Left kidney (tissue), 2 donors: ENCODE measurements around the gene ZKSCAN8. TPM values are rescaled to one million over a fixed set of nuclear protein-coding genes. Genes with fewer than 3 reads are reported as not detected.

Source experiments
- DNase-seq: peaks from one replicate; pipeline ENCODE4 v3.0.0-alpha.2; 2013
- polyA plus RNA-seq: library from polyadenylated mRNA; unstranded; fragments of 120-200 nt; gene quantifications from one replicate; pipeline ENCODE4 v1.2.1, GENCODE V29; 2013; ENCODE audit not compliant: insufficient read length

Gene ZKSCAN8
- polyA plus RNA-seq, 1 donor = 53.5 TPM

DNA sequence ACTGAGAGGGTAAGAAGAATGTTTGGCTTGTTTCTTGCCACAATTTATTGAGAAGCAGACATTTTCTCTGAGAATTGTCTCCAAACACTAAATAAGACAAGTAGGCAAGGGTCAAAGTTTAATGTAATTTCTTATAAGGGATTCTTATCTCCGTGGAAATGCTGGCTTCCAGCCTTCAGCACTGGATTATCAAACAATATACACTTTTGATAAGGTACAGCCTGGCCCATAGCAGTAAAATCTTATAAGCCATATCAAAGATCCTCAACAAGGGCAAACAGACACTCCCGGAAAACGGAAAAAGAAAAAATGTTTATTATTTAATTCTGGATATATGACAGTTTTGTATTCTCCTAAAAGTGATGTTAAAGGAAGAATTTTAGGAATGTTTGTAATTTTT lies 64.8 kb downstream of the ZKSCAN8 start:
- no peak for DNase-seq

GRCh38 chr6:28206928-28207509 lies 65.3 kb downstream of the ZKSCAN8 start:
- no peak for DNase-seq

DNA sequence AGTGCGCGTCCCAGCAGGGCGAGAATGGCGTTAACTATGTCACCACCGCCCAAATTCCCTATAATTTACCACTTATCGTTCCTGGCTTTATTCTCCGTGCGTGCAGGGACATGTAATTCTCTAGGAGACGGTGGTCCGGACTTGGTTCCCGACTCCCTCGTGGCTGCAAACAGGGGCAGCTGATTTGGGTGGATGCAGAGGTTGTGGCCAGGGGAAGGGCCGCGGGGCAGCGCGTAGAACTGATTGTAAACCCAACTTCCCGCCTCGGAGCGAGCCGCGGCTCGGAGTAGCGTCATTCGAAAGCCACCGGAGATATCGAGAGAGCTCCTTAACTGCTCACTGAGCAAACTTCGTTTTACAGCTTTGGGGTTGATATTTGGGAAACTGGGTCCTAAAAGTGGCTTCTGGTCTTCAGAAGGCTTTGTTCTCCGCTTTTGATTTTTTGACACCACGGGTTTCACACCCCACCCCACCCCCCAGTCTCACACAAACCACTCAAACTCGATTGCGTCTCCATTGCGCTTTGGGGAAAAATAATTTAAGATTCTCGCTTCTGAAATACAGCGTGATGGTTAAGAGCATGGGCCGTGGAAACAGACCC lies 65.9 kb downstream of the ZKSCAN8 start:
- no peak for DNase-seq

GRCh38 chr6:28208111-28208659 lies 66.5 kb downstream of the ZKSCAN8 start:
- DNase-seq = no peak

Other genes starting within 250 kb of the ZKSCAN8 start
- not detected for gene OR2B2, start 229.5 kb upstream of the ZKSCAN8 start, polyA plus RNA-seq
- gene OR2B6, start 184.6 kb upstream of the ZKSCAN8 start, polyA plus RNA-seq = not detected
- 4.9 TPM for gene ZNF165, start 61.3 kb upstream of the ZKSCAN8 start, polyA plus RNA-seq
- 13.1 TPM for gene ZSCAN16, start 17.3 kb upstream of the ZKSCAN8 start, polyA plus RNA-seq
- gene ZSCAN9, start 83.4 kb downstream of the ZKSCAN8 start, polyA plus RNA-seq = 42.1 TPM
- gene ZKSCAN4, start 110.4 kb downstream of the ZKSCAN8 start, polyA plus RNA-seq = 11.6 TPM
- 2.9 TPM for gene NKAPL, start 117.4 kb downstream of the ZKSCAN8 start, polyA plus RNA-seq
- gene ZSCAN26, start 125.3 kb downstream of the ZKSCAN8 start, polyA plus RNA-seq = 47.8 TPM
- 13.4 TPM for gene PGBD1, start 139.7 kb downstream of the ZKSCAN8 start, polyA plus RNA-seq
- gene ZSCAN31, start 194.3 kb downstream of the ZKSCAN8 start, polyA plus RNA-seq = 12.0 TPM
- gene ZKSCAN3, start 208.1 kb downstream of the ZKSCAN8 start, polyA plus RNA-seq = 13.1 TPM